Measurements from ENCODE around the gene NTM. TPM values are rescaled to one million over a fixed set of nuclear protein-coding genes. Genes with fewer than 3 reads are reported as not detected.

Gene NTM
- total RNA-seq, 1 experiment from 2014 or later = 0.73 TPM

GRCh38 chr11:131760091-131761061 lies 390.0 kb downstream of the NTM start:
- H3K4me3 Mint-ChIP-seq (ENCODE audit: unreplicated experiment) = no peak overlapping the region
- Histone ChIP-seq H3K27me3 (replicated peaks; ENCODE audit: control insufficient read depth, insufficient read depth, low read length) (0 out of 2 replicates have a peak, but pooled peaks cover 1% of the 10 kb centered on the region), H3K4me3 (ENCODE audit: low read depth, low read length) (no peak overlapping the region), H3K36me3 (ENCODE audit: control insufficient read depth, insufficient read depth, low read length) (no peaks in the 10 kb centered on the region), H3K4me1 (no peaks in the 10 kb centered on the region), H3K9me3 (no peaks in the 10 kb centered on the region; the same call in 1 of the 2 replicates)
- no peak overlapping the region for H3K27ac Mint-ChIP-seq (ENCODE audit: unreplicated experiment)
- H3K4me1 Mint-ChIP-seq (ENCODE audit: low read depth, unreplicated experiment) = no peaks in the 10 kb centered on the region
- DNase-seq = no peak
- CTCF ChIA-PET = interaction anchor here (0.7 kb wide), 1 partner anchor 65 kb away, joined by 5 read pairs; no protein-coding TSS in a partner anchor
- peaks cover 8% of the 10 kb centered on the region for H3K27me3 Mint-ChIP-seq (ENCODE audit: insufficient read depth, unreplicated experiment)
- no peaks in the 10 kb centered on the region for H3K9me3 Mint-ChIP-seq (ENCODE audit: unreplicated experiment)
- intact Hi-C loops (cut with micrococcal nuclease; ENCODE audit: unreplicated experiment) = no loop called here
- TF ChIP-seq, protein P1, sequence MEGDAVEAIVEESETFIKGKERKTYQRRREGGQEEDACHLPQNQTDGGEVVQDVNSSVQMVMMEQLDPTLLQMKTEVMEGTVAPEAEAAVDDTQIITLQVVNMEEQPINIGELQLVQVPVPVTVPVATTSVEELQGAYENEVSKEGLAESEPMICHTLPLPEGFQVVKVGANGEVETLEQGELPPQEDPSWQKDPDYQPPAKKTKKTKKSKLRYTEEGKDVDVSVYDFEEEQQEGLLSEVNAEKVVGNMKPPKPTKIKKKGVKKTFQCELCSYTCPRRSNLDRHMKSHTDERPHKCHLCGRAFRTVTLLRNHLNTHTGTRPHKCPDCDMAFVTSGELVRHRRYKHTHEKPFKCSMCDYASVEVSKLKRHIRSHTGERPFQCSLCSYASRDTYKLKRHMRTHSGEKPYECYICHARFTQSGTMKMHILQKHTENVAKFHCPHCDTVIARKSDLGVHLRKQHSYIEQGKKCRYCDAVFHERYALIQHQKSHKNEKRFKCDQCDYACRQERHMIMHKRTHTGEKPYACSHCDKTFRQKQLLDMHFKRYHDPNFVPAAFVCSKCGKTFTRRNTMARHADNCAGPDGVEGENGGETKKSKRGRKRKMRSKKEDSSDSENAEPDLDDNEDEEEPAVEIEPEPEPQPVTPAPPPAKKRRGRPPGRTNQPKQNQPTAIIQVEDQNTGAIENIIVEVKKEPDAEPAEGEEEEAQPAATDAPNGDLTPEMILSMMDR (IDR thresholded peaks at IDR 0.05; ENCODE audit: insufficient read depth in 1 of 2, low read depth in 1 of 2, low read length in 1 of 2, severe bottlenecking in 1 of 2, unreplicated experiment in 1 of 2) = no peak
- no TSS peak for BruUV-seq (replicated peaks)
- POLR2A ChIA-PET = no interaction called here
- H3K36me3 Mint-ChIP-seq (ENCODE audit: insufficient read depth, unreplicated experiment) = no peaks in the 10 kb centered on the region

DNA sequence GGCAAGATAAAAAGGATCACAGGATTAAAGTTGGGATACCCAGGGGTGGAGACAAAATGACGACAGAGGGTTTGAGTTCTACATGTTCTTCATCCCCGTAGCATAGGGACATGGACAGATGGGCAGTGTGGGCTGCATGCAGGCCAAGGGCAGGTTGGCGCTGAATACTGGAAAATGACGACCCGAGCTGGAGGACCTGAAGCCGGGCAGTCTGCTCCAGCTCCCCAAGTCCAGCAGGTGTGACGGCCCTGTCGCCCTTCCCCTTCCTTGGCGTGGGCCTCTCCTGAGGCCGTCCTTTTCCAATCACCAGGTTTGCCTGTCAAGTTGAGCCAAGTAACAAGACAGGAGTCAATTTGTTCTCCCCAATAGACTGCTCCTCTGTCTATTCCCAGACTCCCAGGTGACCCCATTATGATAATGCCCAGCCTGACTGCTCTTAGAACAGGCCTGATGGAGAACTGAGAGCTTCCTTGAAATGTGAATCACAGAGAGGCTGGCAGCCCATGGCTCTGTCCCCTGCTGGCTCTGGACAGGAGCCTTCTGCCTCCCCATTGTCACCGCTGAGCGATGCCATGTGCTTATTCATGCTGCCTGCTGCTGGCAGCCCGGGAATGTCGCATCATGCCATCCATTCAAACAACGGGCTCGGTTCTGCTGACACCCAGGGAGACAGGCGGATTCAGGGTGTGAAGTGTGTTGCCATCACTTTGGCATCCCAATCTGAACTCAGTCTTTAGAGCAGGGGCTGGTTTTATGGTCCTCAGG lies 392.1 kb downstream of the NTM start:
- ChIA-PET POLR2A (no interaction called here), CTCF (no interaction called here)
- BruUV-seq (replicated peaks) = no TSS peak
- Mint-ChIP-seq H3K9me3 (ENCODE audit: unreplicated experiment) (no peaks in the 10 kb centered on the region), H3K4me1 (ENCODE audit: low read depth, unreplicated experiment) (no peaks in the 10 kb centered on the region), H3K27ac (ENCODE audit: unreplicated experiment) (no peak overlapping the region), H3K4me3 (ENCODE audit: unreplicated experiment) (no peak overlapping the region), H3K27me3 (ENCODE audit: insufficient read depth, unreplicated experiment) (peaks cover 12% of the 10 kb centered on the region), H3K36me3 (ENCODE audit: insufficient read depth, unreplicated experiment) (no peaks in the 10 kb centered on the region)
- no peak for DNase-seq
- Histone ChIP-seq H3K27me3 (replicated peaks; ENCODE audit: control insufficient read depth, insufficient read depth, low read length) (0 out of 2 replicates have a peak, but pooled peaks cover 1% of the 10 kb centered on the region), H3K36me3 (ENCODE audit: control insufficient read depth, insufficient read depth, low read length) (no peaks in the 10 kb centered on the region), H3K4me3 (ENCODE audit: low read depth, low read length) (no peak overlapping the region), H3K9me3 (no peaks in the 10 kb centered on the region; the same call in 1 of the 2 replicates), H3K4me1 (no peaks in the 10 kb centered on the region)
- TF ChIP-seq, protein P1 (IDR thresholded peaks at IDR 0.05; ENCODE audit: insufficient read depth in 1 of 2, low read depth in 1 of 2, low read length in 1 of 2, severe bottlenecking in 1 of 2, unreplicated experiment in 1 of 2) = no peak
- intact Hi-C loops (cut with micrococcal nuclease; ENCODE audit: unreplicated experiment) = no loop called here

GRCh38 chr11:131763193-131763890 lies 392.9 kb downstream of the NTM start:
- H3K4me1 ChIP-seq = no peaks in the 10 kb centered on the region
- TF ChIP-seq, protein P1 (IDR thresholded peaks at IDR 0.05; ENCODE audit: insufficient read depth in 1 of 2, low read depth in 1 of 2, low read length in 1 of 2, severe bottlenecking in 1 of 2, unreplicated experiment in 1 of 2) = no peak
- Mint-ChIP-seq H3K9me3 (ENCODE audit: unreplicated experiment) (no peaks in the 10 kb centered on the region), H3K4me1 (ENCODE audit: low read depth, unreplicated experiment) (no peaks in the 10 kb centered on the region), H3K36me3 (ENCODE audit: insufficient read depth, unreplicated experiment) (no peaks in the 10 kb centered on the region), H3K4me3 (ENCODE audit: unreplicated experiment) (no peak overlapping the region), H3K27me3 (ENCODE audit: insufficient read depth, unreplicated experiment) (peaks cover 14% of the 10 kb centered on the region), H3K27ac (ENCODE audit: unreplicated experiment) (no peak overlapping the region)
- H3K27me3 ChIP-seq (replicated peaks; ENCODE audit: control insufficient read depth, insufficient read depth, low read length) = 0 out of 2 replicates have a peak, but pooled peaks cover 1% of the 10 kb centered on the region
- no peak overlapping the region for H3K4me3 ChIP-seq (ENCODE audit: low read depth, low read length)
- no TSS peak for BruUV-seq (replicated peaks)
- no peak for DNase-seq
- intact Hi-C loops (cut with micrococcal nuclease; ENCODE audit: unreplicated experiment) = no loop called here
- ChIA-PET POLR2A (no interaction called here), CTCF (no interaction called here)
- H3K36me3 ChIP-seq (ENCODE audit: control insufficient read depth, insufficient read depth, low read length) = no peaks in the 10 kb centered on the region
- H3K9me3 ChIP-seq = no peaks in the 10 kb centered on the region; the same call in 1 of the 2 replicates

Measured in Caco-2 (cell line).